IgD-negative memory B cell (primary cell): ENCODE measurements around the gene PTPN18. TPM values are rescaled to one million over a fixed set of nuclear protein-coding genes. Genes with fewer than 3 reads are reported as not detected.
"Not testable (repeated sequence)": the region's sequence is repeated elsewhere in the genome, so short reads cannot be mapped to it uniquely, and the experiment has no call there.

Source experiments
- H3K27ac Mint-ChIP-seq, 3 donors: one replicate each; pipeline ENCODE4 v1.8.0; 2020 to 2022; ENCODE audit warnings: mild to moderate bottlenecking in 3 of 3, mixed read lengths in 3 of 3, moderate library complexity in 1 of 3
- H3K27me3 Mint-ChIP-seq: one replicate; pipeline ENCODE4 v1.8.0; 2021; ENCODE audit warnings: mixed read lengths
- H3K36me3 Mint-ChIP-seq: one replicate; pipeline ENCODE4 v1.8.0; 2020; ENCODE audit warnings: mild to moderate bottlenecking, mixed read lengths
- H3K4me1 Mint-ChIP-seq, 3 donors: one replicate each; pipeline ENCODE4 v1.8.0; 2020 to 2022; ENCODE audit warnings: mixed read lengths in 3 of 3, mild to moderate bottlenecking in 1 of 3
- H3K4me3 Mint-ChIP-seq, 4 donors: one replicate each; pipeline ENCODE4 v1.8.0; 2020 to 2022; ENCODE audit warnings: mild to moderate bottlenecking in 4 of 4, mixed read lengths in 4 of 4, moderate library complexity in 3 of 4
- H3K9me3 Mint-ChIP-seq, 3 donors: one replicate each; pipeline ENCODE4 v1.8.0; 2020 to 2021; ENCODE audit warnings: mixed read lengths in 3 of 3, mild to moderate bottlenecking in 1 of 3
- polyA plus RNA-seq: library from polyadenylated mRNA; unstranded; fragments of 300-500 nt; fragmentation: Illumina TruSeq; gene quantifications from one replicate; pipeline ENCODE4 v1.2.3, GENCODE V29; 2021

The PTPN18 gene
- polyA plus RNA-seq, 1 donor from 2014 or later: 124 TPM

DNA sequence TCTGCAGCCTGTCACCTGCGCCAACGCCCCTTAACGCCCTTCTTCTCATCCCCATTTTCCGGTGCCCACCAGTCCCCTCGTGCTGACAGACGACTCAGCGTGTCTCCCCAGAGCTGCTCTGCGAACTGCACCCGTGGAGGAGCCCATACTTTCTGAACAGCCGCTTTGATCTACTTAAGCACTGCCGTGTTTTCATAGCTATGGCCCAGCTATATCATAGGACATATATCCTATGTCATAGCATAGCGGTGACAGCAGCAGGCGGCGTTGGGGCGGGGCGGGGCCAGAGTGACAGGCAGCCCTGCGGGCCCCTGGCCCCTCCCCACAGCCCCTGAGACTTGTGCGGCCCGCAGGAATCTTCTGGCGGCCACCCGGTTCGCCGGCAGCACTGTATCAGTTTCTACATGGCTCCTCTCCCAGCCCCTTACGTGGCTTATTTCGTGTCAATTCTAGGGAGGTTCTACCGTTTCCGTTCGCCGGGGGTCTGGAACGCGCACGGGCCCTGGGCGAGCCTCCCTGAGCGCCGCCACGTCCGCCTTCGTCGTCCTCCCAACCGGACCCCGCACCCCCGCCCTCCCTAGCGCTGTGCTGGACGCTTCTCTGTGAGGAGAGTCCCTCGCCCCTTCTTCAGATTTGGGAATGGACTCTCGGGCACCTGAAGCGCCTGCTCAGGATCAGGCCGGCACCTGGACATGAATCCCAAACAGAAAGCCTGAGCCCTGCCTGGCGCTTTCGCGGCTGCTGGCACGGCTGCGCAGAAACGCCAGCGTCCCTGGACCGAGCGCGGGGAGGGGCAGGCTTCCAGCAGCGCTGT lies 35.4 kb downstream of the PTPN18 start:
- H3K27me3 Mint-ChIP-seq: peaks cover 2% of the 10 kb centered on the region
- peak overlapping the region; percentile 14 to 95 (median 19) for H3K27ac Mint-ChIP-seq
- peak overlapping the region; percentile 75 to 97 (median 94) for H3K4me3 Mint-ChIP-seq
- H3K4me1 Mint-ChIP-seq: peaks cover 34 to 47% (median 36%) of the 10 kb centered on the region in 3 donors
- peaks cover 1% of the 10 kb centered on the region for H3K36me3 Mint-ChIP-seq
- no peaks in the 10 kb centered on the region for H3K9me3 Mint-ChIP-seq

DNA sequence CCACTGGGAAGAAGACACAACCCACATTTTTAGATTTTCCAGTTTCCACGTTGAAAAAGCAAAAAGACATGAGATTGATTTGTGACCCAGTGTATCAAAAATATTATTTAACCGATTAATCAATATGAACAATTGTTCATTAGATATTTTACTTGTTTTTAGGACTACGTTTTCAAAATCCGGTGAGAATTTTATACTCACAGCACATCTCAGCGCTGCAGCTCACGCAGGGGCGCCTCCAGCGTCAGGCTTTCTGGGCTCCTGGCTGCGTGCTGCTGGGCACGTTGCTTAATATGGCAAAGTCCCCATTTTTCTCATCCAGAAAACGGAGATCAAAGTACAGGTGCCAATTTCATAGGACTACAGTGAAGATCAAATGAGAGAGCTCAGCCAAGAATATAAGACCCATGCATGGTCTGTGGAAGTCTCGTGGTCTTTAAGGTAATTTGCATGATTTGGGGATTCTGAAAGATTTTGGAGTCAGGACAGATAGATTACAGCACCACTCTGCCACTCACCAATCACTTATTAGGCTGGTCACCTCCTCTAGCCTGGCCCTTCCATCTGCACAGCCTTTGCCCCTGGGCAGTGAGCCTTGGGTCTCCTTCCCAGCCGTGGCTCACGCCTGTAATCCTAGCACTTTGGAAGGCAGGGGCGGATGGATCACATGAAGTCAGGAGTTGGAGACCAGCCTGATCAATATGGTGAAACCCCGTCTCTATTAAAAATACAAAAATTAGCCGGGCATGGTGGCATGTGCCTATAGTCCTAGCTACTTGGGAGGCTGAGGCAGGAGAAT lies 36.2 kb downstream of the PTPN18 start:
- peaks cover 2% of the 10 kb centered on the region for H3K27me3 Mint-ChIP-seq

DNA sequence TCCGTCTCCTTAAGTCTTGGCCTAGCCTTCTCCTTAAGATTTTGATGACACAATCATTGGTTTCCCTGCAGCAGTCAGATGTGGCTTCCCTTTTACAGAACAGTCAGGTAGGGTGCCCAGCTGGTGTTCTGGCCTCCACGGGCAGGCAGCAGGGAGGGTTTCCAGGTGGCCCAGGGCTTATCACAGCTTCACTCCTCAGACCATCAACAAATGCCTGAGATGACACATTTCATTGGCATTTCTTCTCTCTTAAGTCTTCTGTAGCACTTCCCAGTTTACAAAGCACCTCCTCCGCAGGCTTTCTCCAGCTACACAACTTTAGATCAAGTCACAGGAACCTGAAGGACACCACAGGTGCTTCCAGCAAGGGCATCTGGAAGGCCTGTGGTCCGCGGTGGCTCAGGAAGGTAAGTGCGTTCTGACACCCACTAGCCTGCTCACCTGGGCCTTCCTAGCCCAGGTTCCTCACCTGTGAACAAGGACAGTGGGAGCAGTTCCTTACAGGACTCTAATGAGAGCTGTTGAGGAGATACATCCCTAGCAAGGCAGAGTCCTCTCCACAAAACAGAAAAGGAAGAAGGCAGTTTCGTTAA lies 37.6 kb downstream of the PTPN18 start:
- H3K4me1 Mint-ChIP-seq: peaks cover 21 to 26% (median 22%) of the 10 kb centered on the region in 3 donors
- H3K27ac Mint-ChIP-seq: peak overlapping the region in 1 of 3 donors; percentile 48
- no peaks in the 10 kb centered on the region for H3K9me3 Mint-ChIP-seq
- H3K4me3 Mint-ChIP-seq: peak overlapping the region in 2 of 4 donors; percentile 67 to 82
- peaks cover 1% of the 10 kb centered on the region for H3K36me3 Mint-ChIP-seq
- H3K27me3 Mint-ChIP-seq: peaks cover 2% of the 10 kb centered on the region

More for the DNA sequence above, 36.2 kb downstream of the PTPN18 start:
- Mint-ChIP-seq H3K36me3 (peaks cover 1% of the 10 kb centered on the region), H3K9me3 (no peaks in the 10 kb centered on the region), H3K4me1 (peaks cover 26 to 39% (median 28%) of the 10 kb centered on the region in 3 donors), H3K27ac (peak overlapping the region in 1 of 3 donors; percentile 14), H3K4me3 (peak overlapping the region; percentile 75 to 97 (median 94))

DNA sequence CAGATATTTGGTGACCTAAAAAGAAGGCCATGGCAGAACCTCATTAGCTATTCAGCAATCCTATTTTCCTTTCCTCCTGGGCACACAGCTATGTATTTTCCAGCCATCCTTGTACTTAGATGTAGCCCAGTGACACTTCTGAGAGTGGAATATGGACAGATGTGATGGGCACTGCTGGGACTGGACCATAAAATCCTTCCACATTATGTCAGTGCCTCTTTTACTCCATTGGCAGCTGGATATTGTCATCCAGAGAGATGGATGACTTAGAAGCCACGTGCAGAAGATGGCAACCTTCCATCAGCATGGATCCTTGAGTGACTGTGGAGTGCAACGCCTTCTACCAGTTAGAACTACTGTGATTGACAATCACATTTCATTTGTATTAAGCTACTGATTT lies 50.4 kb downstream of the PTPN18 start:
- H3K27ac Mint-ChIP-seq, H3K4me3 Mint-ChIP-seq, H3K9me3 Mint-ChIP-seq, H3K36me3 Mint-ChIP-seq, H3K27me3 Mint-ChIP-seq, H3K4me1 Mint-ChIP-seq: not testable (repeated sequence)

DNA sequence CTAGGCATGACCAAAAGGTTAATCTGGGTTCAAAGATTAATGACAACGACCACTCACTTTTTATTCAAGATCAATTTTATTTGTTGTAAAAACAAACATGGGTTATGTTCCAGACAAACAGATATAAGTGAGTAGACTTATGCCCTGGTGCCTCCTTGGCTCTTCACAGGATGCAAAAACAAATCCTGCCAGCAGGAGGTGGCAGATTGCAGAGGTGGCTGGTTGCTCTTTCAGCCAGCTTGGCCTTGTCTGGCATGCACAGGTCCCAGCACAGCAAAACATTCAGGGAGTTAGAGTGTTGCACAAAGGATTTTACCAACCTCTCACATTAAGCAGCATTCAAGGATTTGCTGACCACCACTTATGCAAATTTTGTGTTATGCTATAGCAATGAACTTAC lies 60.8 kb downstream of the PTPN18 start:
- not testable (repeated sequence) for H3K4me1 Mint-ChIP-seq, H3K27me3 Mint-ChIP-seq, H3K27ac Mint-ChIP-seq, H3K36me3 Mint-ChIP-seq, H3K9me3 Mint-ChIP-seq, H3K4me3 Mint-ChIP-seq

DNA sequence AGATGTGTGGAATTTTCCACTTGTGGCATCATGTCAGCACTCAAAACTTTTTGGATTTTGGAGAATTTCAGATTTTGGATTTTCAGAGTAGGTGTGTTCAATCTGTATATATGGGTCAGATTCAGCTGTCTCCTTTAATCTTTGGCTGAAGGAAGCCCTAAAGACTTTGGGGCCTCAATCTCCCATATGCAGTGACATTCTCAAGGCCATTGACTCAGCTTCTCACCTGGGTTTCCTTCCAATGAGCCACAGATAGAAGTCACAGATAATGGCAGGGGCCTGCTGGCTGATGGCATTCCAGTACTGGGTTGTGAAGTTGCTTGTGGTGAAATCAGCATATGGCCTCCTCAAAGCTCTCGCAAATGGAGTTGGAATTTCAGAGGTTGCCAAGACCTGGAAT lies 63.0 kb downstream of the PTPN18 start:
- H3K27ac Mint-ChIP-seq, H3K4me1 Mint-ChIP-seq, H3K27me3 Mint-ChIP-seq, H3K36me3 Mint-ChIP-seq, H3K4me3 Mint-ChIP-seq, H3K9me3 Mint-ChIP-seq: not testable (repeated sequence)

Other genes starting within 250 kb of the PTPN18 start
- gene POTEF, start 226.8 kb upstream of the PTPN18 start, polyA plus RNA-seq: not detected
- not detected for gene CCDC74B, start 210.9 kb upstream of the PTPN18 start, polyA plus RNA-seq
- 43.3 TPM for gene SMPD4, start 174.5 kb upstream of the PTPN18 start, polyA plus RNA-seq
- gene MZT2B, start 173.8 kb upstream of the PTPN18 start, polyA plus RNA-seq: 168 TPM
- not detected for gene TUBA3E, start 157.6 kb upstream of the PTPN18 start, polyA plus RNA-seq
- gene IMP4, start 13.2 kb upstream of the PTPN18 start, polyA plus RNA-seq: 102 TPM
- gene POTEI, start 153.3 kb downstream of the PTPN18 start, polyA plus RNA-seq: not detected
- gene CFC1B, start 165.2 kb downstream of the PTPN18 start, polyA plus RNA-seq: not detected
- not detected for gene CFC1, start 243.5 kb downstream of the PTPN18 start, polyA plus RNA-seq